Keratinocyte (primary cell): ENCODE measurements around the gene INSRR. TPM values are rescaled to one million over a fixed set of nuclear protein-coding genes. Genes with fewer than 3 reads are reported as not detected.
A peak's percentile ranks its signal among the peaks of the same experiment; 100 is the strongest.

Experiments
- DNase-seq: peaks from one replicate; pipeline ENCODE4 v3.0.0-alpha.2; 2011; ENCODE audit warnings: low read depth, missing footprints, low spot score
- FAIRE-seq: peaks from 2 replicates; lab custom pipeline; 2011; peaks lifted over from hg19 to GRCh38; lab: Jason Lieb, UNC
- H2AFZ ChIP-seq: 2 replicates; pipeline ENCODE4 v1.6.0; 2012; ENCODE audit warnings: low read length, control low read depth, inconsistent platforms; ENCODE audit not compliant: control insufficient read depth
- H3K27ac ChIP-seq: 2 replicates; pipeline ENCODE4 v1.5.1; 2011; ENCODE audit warnings: low read length; ENCODE audit not compliant: control insufficient read depth, insufficient read depth
- H3K27me3 ChIP-seq: 3 replicates; pipeline ENCODE4 v1.6.0; 2011; ENCODE audit warnings: low read length; ENCODE audit not compliant: control insufficient read depth, insufficient read depth; ENCODE audit errors: extremely low read depth
- H3K36me3 ChIP-seq, 2 experiments: 2 replicates in 1 of 2; 3 replicates in 1 of 2; pipeline ENCODE4 v1.5.1; 2011; ENCODE audit warnings: low read length in 2 of 2, mild to moderate bottlenecking in 1 of 2; ENCODE audit not compliant: control insufficient read depth in 2 of 2, insufficient read depth in 2 of 2; ENCODE audit errors: extremely low read depth in 1 of 2
- H3K4me1 ChIP-seq: 3 replicates; pipeline ENCODE4 v1.5.1; 2011; ENCODE audit warnings: low read length; ENCODE audit not compliant: control insufficient read depth, insufficient read depth; ENCODE audit errors: extremely low read depth
- H3K4me2 ChIP-seq: 3 replicates; pipeline ENCODE4 v1.6.0; 2011; ENCODE audit warnings: low read depth, low read length; ENCODE audit not compliant: control insufficient read depth, insufficient read depth; ENCODE audit errors: extremely low read depth
- H3K4me3 ChIP-seq, 3 experiments: fragments of 200-600 bp in 1 of 3; sonication (generic) in 1 of 3; 2 replicates in 2 of 3; 3 replicates in 1 of 3; pipeline ENCODE4 v1.5.1; 2011 to 2016; ENCODE audit warnings: low read length in 3 of 3, mild to moderate bottlenecking in 3 of 3, control low read depth in 2 of 3, inconsistent platforms in 1 of 3, low read depth in 1 of 3, mixed read lengths in 1 of 3, mixed run types in 1 of 3, moderate library complexity in 1 of 3; ENCODE audit not compliant: control insufficient read depth in 2 of 3, insufficient read depth in 2 of 3; ENCODE audit errors: extremely low read depth in 1 of 3
- H3K79me2 ChIP-seq: 2 replicates; pipeline ENCODE4 v1.6.0; 2012; ENCODE audit warnings: low read length; ENCODE audit not compliant: control insufficient read depth, insufficient read depth
- H3K9ac ChIP-seq: 3 replicates; pipeline ENCODE4 v1.6.0; 2011; ENCODE audit warnings: low read length; ENCODE audit not compliant: control insufficient read depth, insufficient read depth; ENCODE audit errors: extremely low read depth
- H3K9me1 ChIP-seq: 3 replicates; pipeline ENCODE4 v1.6.0; 2011; ENCODE audit warnings: low read length; ENCODE audit not compliant: control insufficient read depth, insufficient read depth; ENCODE audit errors: extremely low read depth
- H3K9me3 ChIP-seq: 2 replicates; pipeline ENCODE4 v1.5.1; 2012; ENCODE audit warnings: low read depth, low read length; ENCODE audit not compliant: control insufficient read depth
- H4K20me1 ChIP-seq: 3 replicates; pipeline ENCODE4 v1.6.0; 2011; ENCODE audit warnings: low read length; ENCODE audit not compliant: control insufficient read depth, insufficient read depth; ENCODE audit errors: extremely low read depth
- CTCF ChIP-seq, 3 experiments: IDR thresholded peaks in 1 of 3; conservative IDR thresholded peaks in 1 of 3; optimal IDR thresholded peaks in 1 of 3; 2 replicates in 2 of 3; 3 replicates in 1 of 3; pipeline versions ENCODE3 to v1.5.1; 2011; ENCODE audit warnings: low read length in 3 of 3, mild to moderate bottlenecking in 3 of 3, moderate library complexity in 2 of 3, control low read depth in 1 of 3, inconsistent platforms in 1 of 3; ENCODE audit not compliant: insufficient read depth in 2 of 3; ENCODE audit errors: extremely low read depth in 1 of 3
- EZH2 ChIP-seq: IDR thresholded peaks from one replicate; pipeline ENCODE4 v1.6.1; 2012; ENCODE audit warnings: inconsistent platforms, mild to moderate bottlenecking, low read length, moderate library complexity
- dilution Hi-C: fragments of 300-500 bp; cut with MboI; formaldehyde crosslinking; loops from one replicate; pipeline ENCODE4 v1.7.0; 2020; ENCODE audit warnings: low sequenced_read_pairs; ENCODE audit not compliant: extremely low pct_ligation_motif_present
- polyA plus RNA-seq, 5 experiments: library from polyadenylated mRNA; depleted of rRNA in 3 of 5; stranded (reverse) in 3 of 5; stranded (forward) in 1 of 5; unstranded in 1 of 5; fragments of >200 nt; gene quantifications; 1 replicate in 1 of 5; 2 replicates in 3 of 5; 3 replicates in 1 of 5; pipeline versions ENCODE4 v1.2.1 to v1.2.3, GENCODE V29; 2011 to 2012; ENCODE audit warnings: missing spikeins in 2 of 5, low read depth in 1 of 5, low replicate concordance in 1 of 5

Gene INSRR
- polyA plus RNA-seq, 1 donor (not counting 4 experiments of a cell fraction or from before 2014, with no cell fraction given) = not detected

- H4K20me1 ChIP-seq = no peaks in the 10 kb centered on the region
- H2AFZ ChIP-seq = no peak overlapping the region
- H3K9ac ChIP-seq = no peak overlapping the region
- DNase-seq (no peak), FAIRE-seq (no peak)
- H3K36me3 ChIP-seq = peaks cover under 1 to 4% of the 10 kb centered on the region in 2 experiments
- H3K4me1 ChIP-seq = peaks cover 12% of the 10 kb centered on the region
- no peak overlapping the region for H3K4me3 ChIP-seq
- no peak overlapping the region for H3K27ac ChIP-seq
- no peaks in the 10 kb centered on the region for H3K79me2 ChIP-seq
- dilution Hi-C loops = no loop called here
- no peaks in the 10 kb centered on the region for H3K9me1 ChIP-seq
- no peak overlapping the region for H3K4me2 ChIP-seq
- H3K27me3 ChIP-seq = no peaks in the 10 kb centered on the region
- no peak for TF ChIP-seq CTCF (optimal IDR thresholded peaks at IDR 0.05 in 1 of 3, IDR thresholded peaks at IDR 0.05 in 1 of 3, conservative IDR thresholded peaks at IDR 0.05 in 1 of 3; ENCODE audit: extremely low read depth in 1 of 3, insufficient read depth in 2 of 3, low read length in 3 of 3)
- no peak for TF ChIP-seq EZH2
- H3K9me3 ChIP-seq = no peaks in the 10 kb centered on the region
Observed at GRCh38 chr1:156806512-156807440, 52.1 kb downstream of the INSRR start.

- H3K36me3 ChIP-seq = peaks cover 4 to 6% of the 10 kb centered on the region in 2 experiments
- H3K4me3 ChIP-seq = no peak overlapping the region
- no peak for TF ChIP-seq EZH2
- no peak for TF ChIP-seq CTCF (optimal IDR thresholded peaks at IDR 0.05 in 1 of 3, IDR thresholded peaks at IDR 0.05 in 1 of 3, conservative IDR thresholded peaks at IDR 0.05 in 1 of 3; ENCODE audit: extremely low read depth in 1 of 3, insufficient read depth in 2 of 3, low read length in 3 of 3)
- no peaks in the 10 kb centered on the region for H3K27me3 ChIP-seq
- dilution Hi-C loops = no loop called here
- no peaks in the 10 kb centered on the region for H3K9me3 ChIP-seq
- DNase-seq (no peak), FAIRE-seq (peak; percentile 94)
- no peak overlapping the region for H2AFZ ChIP-seq
- no peak overlapping the region for H3K4me2 ChIP-seq
- no peaks in the 10 kb centered on the region for H3K9me1 ChIP-seq
- peaks cover 12% of the 10 kb centered on the region for H3K4me1 ChIP-seq
- no peak overlapping the region for H3K27ac ChIP-seq
- H3K9ac ChIP-seq = no peak overlapping the region
- H3K79me2 ChIP-seq = no peaks in the 10 kb centered on the region
- H4K20me1 ChIP-seq = peaks cover 3% of the 10 kb centered on the region
Observed at GRCh38 chr1:156805766-156806511, 53.0 kb downstream of the INSRR start.
